HepG2 (cell line): ENCODE results near the gene CCDC83. TPM values are rescaled to one million over a fixed set of nuclear protein-coding genes. Genes with fewer than 3 reads are reported as not detected.

Source experiments
- AGO1 ChIP-seq: fragments of 200-400 bp; formaldehyde crosslinking; IDR thresholded peaks from 2 replicates; pipeline ENCODE4 v1.6.1; 2017; ENCODE audit warnings: mild to moderate bottlenecking, low read depth, low read length, moderate library complexity; ENCODE audit not compliant: poor library complexity, severe bottlenecking
- AHR ChIP-seq: IDR thresholded peaks from 2 replicates; pipeline ENCODE4 v1.6.1; 2018; ENCODE audit warnings: missing genetic modification reagents, missing compliant biosample characterization
- CBX2 ChIP-seq, 2 experiments: fragments of 200-600 bp in 1 of 2; sonication (generic); formaldehyde crosslinking in 1 of 2; IDR thresholded peaks; 2 replicates each; pipeline versions ENCODE4 v1.7.0 to v1.8.1; 2018 to 2022; ENCODE audit warnings: low read depth in 2 of 2, low read length in 1 of 2, mild to moderate bottlenecking in 1 of 2, missing genetic modification reagents in 1 of 2
- DR1 ChIP-seq: sonication (generic); formaldehyde crosslinking; IDR thresholded peaks from 2 replicates; pipeline ENCODE4 v1.8.0; 2021; ENCODE audit warnings: mild to moderate bottlenecking, missing genetic modification reagents, inconsistent platforms
- E2F5 ChIP-seq: sonication (generic); formaldehyde crosslinking; conservative IDR thresholded peaks from 2 replicates; pipeline ENCODE4 v1.4.0; 2020; ENCODE audit warnings: missing genetic modification reagents
- HIC2 ChIP-seq: sonication (generic); formaldehyde crosslinking; IDR thresholded peaks from 2 replicates; pipeline ENCODE4 v1.9.0; 2022; ENCODE audit warnings: low read depth, missing genetic modification reagents
- KLF11 ChIP-seq: IDR thresholded peaks from 2 replicates; pipeline ENCODE4 v1.6.1; 2016; ENCODE audit warnings: missing compliant biosample characterization
- MYC ChIP-seq: sonication (generic); formaldehyde crosslinking; IDR thresholded peaks from 2 replicates; pipeline ENCODE4 v1.9.0; 2021; ENCODE audit warnings: missing genetic modification reagents, borderline replicate concordance
- PHB2 ChIP-seq: fragments of 450-650 bp; IDR thresholded peaks from 2 replicates; pipeline ENCODE4 v1.6.1; 2018; ENCODE audit not compliant: partially characterized antibody
- SALL2 ChIP-seq: sonication (generic); formaldehyde crosslinking; IDR thresholded peaks from 2 replicates; pipeline ENCODE4 v1.8.1; 2023; ENCODE audit warnings: mild to moderate bottlenecking, missing genetic modification reagents, inconsistent platforms
- TEAD3 ChIP-seq: optimal IDR thresholded peaks from 2 replicates; pipeline ENCODE3; 2016; ENCODE audit warnings: borderline replicate concordance
- ZBTB21 ChIP-seq: sonication (generic); formaldehyde crosslinking; IDR thresholded peaks from 2 replicates; pipeline ENCODE4 v1.4.0; 2020; ENCODE audit warnings: missing genetic modification reagents
- ZFP1 ChIP-seq: IDR thresholded peaks from 2 replicates; pipeline ENCODE4 v1.6.1; 2016
- ZNF205 ChIP-seq: IDR thresholded peaks from 2 replicates; pipeline ENCODE4 v1.6.1; 2018; ENCODE audit warnings: missing biosample characterization, missing genetic modification reagents
- ZNF225 ChIP-seq: sonication (generic); formaldehyde crosslinking; IDR thresholded peaks from 2 replicates; pipeline ENCODE4 v1.4.0; 2020; ENCODE audit warnings: mild to moderate bottlenecking, missing genetic modification reagents
- ZNF44 ChIP-seq: sonication (generic); formaldehyde crosslinking; IDR thresholded peaks from 2 replicates; pipeline ENCODE4 v1.5.1; 2020; ENCODE audit warnings: mild to moderate bottlenecking, missing genetic modification reagents
- ZNF468 ChIP-seq: sonication (generic); formaldehyde crosslinking; IDR thresholded peaks from 2 replicates; pipeline ENCODE4 v1.8.0; 2022; ENCODE audit warnings: mild to moderate bottlenecking, moderate library complexity, missing genetic modification reagents
- ZNF724P ChIP-seq: sonication (generic); formaldehyde crosslinking; IDR thresholded peaks from 2 replicates; pipeline ENCODE4 v1.8.0; 2022; ENCODE audit warnings: missing genetic modification reagents, borderline replicate concordance
- polyA plus RNA-seq, 8 experiments: library from polyadenylated mRNA; depleted of rRNA in 3 of 8; stranded (reverse) in 7 of 8; unstranded in 1 of 8; fragments of >200 nt; fragmentation: Illumina TruSeq in 4 of 8; extraction: Trizol in 4 of 8; gene quantifications; 2 replicates each; pipeline versions ENCODE4 v1.2.1 to v1.2.3, GENCODE V29; 2011 to 2016; ENCODE audit warnings: low read depth in 4 of 8, missing spikeins in 1 of 8, mixed read lengths in 1 of 8; ENCODE audit not compliant: insufficient read depth in 1 of 8
- total RNA-seq, 5 experiments: library from RNA; depleted of rRNA; stranded (reverse); fragments of >200 nt; fragmentation: Illumina TruSeq; extraction: Trizol; gene quantifications; 2 replicates each; pipeline ENCODE4 v1.2.3, GENCODE V29; 2016; ENCODE audit warnings: low read depth in 1 of 5
- TF ChIP-seq, protein P1 (sequence below), 2 experiments: fragments of 450-650 bp in 1 of 2; sonication (generic) in 1 of 2; formaldehyde crosslinking; IDR thresholded peaks; 2 replicates each; pipeline versions ENCODE4 v1.5.0 to v1.8.0; 2020 to 2022; ENCODE audit warnings: mild to moderate bottlenecking in 1 of 2, missing genetic modification reagents in 1 of 2
- TF ChIP-seq, protein P2 (sequence below): sonication (generic); formaldehyde crosslinking; IDR thresholded peaks from 2 replicates; pipeline ENCODE4 v1.4.0; 2020; ENCODE audit warnings: missing genetic modification reagents, borderline replicate concordance
- TF ChIP-seq, protein P3 (sequence below): sonication (generic); formaldehyde crosslinking; IDR thresholded peaks from 2 replicates; pipeline ENCODE4 v1.4.0; 2020; ENCODE audit warnings: mild to moderate bottlenecking, missing genetic modification reagents

Gene CCDC83
- total and polyA plus RNA-seq, 2 of the 13 experiments (the other 11 are each of a cell fraction or from before 2014, with no cell fraction given): not detected

DNA sequence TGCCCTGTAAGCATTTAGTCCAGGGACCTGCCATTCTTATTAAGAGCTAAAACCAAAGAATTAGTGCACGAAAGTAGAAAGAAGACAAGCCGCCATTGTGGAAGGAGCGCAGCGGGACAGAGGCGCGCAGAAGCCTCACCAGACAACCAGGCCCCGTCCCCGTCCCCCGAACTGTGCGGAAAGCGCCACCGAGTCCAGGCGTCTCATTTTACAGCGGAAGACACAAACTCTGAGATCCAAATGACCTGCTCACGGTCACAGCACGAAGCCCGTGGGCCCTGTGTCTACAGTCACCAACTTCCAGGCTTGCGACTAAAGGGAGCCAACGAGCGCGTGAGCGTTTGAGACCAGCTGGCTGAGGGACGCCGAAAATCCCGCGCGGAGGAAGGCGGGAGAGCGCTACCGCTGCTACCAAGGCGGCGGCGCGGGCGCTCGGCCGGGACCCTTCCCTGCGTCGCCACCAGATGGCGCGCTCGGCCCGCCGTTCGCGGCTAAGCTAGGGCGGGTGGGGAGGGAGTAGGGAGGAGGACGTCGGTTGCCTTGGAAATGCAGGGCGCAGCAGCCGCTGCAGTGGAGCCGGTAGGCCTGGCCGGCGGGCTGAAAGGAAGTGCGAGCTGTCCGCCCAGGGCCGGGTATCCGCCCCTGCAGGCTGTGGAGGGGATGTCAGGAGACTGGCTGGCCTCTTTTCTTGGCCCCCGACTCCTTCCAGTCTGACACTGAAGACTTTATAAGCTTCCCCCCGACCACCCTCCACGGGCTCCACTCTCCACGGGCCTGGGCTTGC lies 434 bp upstream of the CCDC83 start (continued):
- TF ChIP-seq ZFP1 (CRISPR knock-in tag) (peak; percentile 76; the same call in 1 of the 2 replicates), TEAD3 (CRISPR knock-in tag) (peak; percentile 74), HIC2 (CRISPR knock-in tag) (peak; percentile 43; the same call in 1 of the 2 replicates), MYC (peak; percentile 73; the same call in 1 of the 2 replicates), E2F5 (peak; percentile 91), ZNF205 (CRISPR knock-in tag) (peak; percentile 82; the same call in 1 of the 2 replicates), AHR (CRISPR knock-in tag) (peak; percentile 78; the same call in 1 of the 2 replicates), ZNF225 (peak; percentile 82; the same call in 1 of the 2 replicates), CBX2 (IDR thresholded peaks at IDR 0.05; ENCODE audit: low read depth, low read length) (no peak), CBX2 (CRISPR knock-in tag; IDR thresholded peaks at IDR 0.05; ENCODE audit: low read depth) (no peak), ZBTB21 (CRISPR knock-in tag) (0 out of 2 replicates have a peak, but pooled peaks have one; percentile 45), PHB2 (no peak), DR1 (peak; percentile 59; the same call in 1 of the 2 replicates), SALL2 (CRISPR knock-in tag) (peak; percentile 84; the same call in 1 of the 2 replicates), ZNF44 (CRISPR knock-in tag) (no peak), AGO1 (peak; percentile 74), ZNF724P (CRISPR knock-in tag) (peak; percentile 96; the same call in 1 of the 2 replicates), KLF11 (CRISPR knock-in tag) (peak; percentile 69; the same call in 1 of the 2 replicates), ZNF468 (CRISPR knock-in tag) (no peak)
- TF ChIP-seq, protein P1, sequence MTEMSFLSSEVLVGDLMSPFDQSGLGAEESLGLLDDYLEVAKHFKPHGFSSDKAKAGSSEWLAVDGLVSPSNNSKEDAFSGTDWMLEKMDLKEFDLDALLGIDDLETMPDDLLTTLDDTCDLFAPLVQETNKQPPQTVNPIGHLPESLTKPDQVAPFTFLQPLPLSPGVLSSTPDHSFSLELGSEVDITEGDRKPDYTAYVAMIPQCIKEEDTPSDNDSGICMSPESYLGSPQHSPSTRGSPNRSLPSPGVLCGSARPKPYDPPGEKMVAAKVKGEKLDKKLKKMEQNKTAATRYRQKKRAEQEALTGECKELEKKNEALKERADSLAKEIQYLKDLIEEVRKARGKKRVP (CRISPR knock-in tag; IDR thresholded peaks at IDR 0.05): peak in 1 of 2 experiments; percentile 42; a peak in 2 of 4 replicates
- TF ChIP-seq, protein P2, sequence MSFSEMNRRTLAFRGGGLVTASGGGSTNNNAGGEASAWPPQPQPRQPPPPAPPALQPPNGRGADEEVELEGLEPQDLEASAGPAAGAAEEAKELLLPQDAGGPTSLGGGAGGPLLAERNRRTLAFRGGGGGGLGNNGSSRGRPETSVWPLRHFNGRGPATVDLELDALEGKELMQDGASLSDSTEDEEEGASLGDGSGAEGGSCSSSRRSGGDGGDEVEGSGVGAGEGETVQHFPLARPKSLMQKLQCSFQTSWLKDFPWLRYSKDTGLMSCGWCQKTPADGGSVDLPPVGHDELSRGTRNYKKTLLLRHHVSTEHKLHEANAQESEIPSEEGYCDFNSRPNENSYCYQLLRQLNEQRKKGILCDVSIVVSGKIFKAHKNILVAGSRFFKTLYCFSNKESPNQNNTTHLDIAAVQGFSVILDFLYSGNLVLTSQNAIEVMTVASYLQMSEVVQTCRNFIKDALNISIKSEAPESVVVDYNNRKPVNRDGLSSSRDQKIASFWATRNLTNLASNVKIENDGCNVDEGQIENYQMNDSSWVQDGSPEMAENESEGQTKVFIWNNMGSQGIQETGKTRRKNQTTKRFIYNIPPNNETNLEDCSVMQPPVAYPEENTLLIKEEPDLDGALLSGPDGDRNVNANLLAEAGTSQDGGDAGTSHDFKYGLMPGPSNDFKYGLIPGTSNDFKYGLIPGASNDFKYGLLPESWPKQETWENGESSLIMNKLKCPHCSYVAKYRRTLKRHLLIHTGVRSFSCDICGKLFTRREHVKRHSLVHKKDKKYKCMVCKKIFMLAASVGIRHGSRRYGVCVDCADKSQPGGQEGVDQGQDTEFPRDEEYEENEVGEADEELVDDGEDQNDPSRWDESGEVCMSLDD (CRISPR knock-in tag): no peak
- TF ChIP-seq, protein P3, sequence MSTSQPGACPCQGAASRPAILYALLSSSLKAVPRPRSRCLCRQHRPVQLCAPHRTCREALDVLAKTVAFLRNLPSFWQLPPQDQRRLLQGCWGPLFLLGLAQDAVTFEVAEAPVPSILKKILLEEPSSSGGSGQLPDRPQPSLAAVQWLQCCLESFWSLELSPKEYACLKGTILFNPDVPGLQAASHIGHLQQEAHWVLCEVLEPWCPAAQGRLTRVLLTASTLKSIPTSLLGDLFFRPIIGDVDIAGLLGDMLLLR (CRISPR knock-in tag): peak; percentile 89
